Nephron progenitor cell (in vitro differentiated cells): ENCODE data around the gene CCR3.

ENCODE experiments used
- DNase-seq: peaks from one replicate; pipeline ENCODE4 v3.0.0; 2021
- H3K27ac Mint-ChIP-seq: 2 replicates; pipeline ENCODE4 v1.8.0; 2021; ENCODE audit warnings: mild to moderate bottlenecking, moderate library complexity, mixed read lengths
- H3K27me3 Mint-ChIP-seq: 2 replicates; pipeline ENCODE4 v1.8.0; 2021; ENCODE audit warnings: mild to moderate bottlenecking, low read depth, mixed read lengths; ENCODE audit not compliant: poor library complexity
- H3K36me3 Mint-ChIP-seq: 2 replicates; pipeline ENCODE4 v1.8.0; 2021; ENCODE audit warnings: low read depth, mixed read lengths
- H3K4me1 Mint-ChIP-seq: 2 replicates; pipeline ENCODE4 v1.8.0; 2021; ENCODE audit warnings: mixed read lengths
- H3K4me3 Mint-ChIP-seq: 2 replicates; pipeline ENCODE4 v1.8.0; 2021; ENCODE audit warnings: mild to moderate bottlenecking, moderate library complexity, mixed read lengths
- H3K9me3 Mint-ChIP-seq: 2 replicates; pipeline ENCODE4 v1.8.0; 2021; ENCODE audit warnings: mild to moderate bottlenecking, moderate library complexity, mixed read lengths
- TF ChIP-seq, protein P1 (sequence below): fragments of 200-600 bp; sonication (generic); IDR thresholded peaks from 2 replicates; pipeline ENCODE4 v1.5.0; 2021; ENCODE audit warnings: antibody characterized with exemption

CCR3 gene

GRCh38 chr3:46278816-46279672 is 36.8 kb downstream of the CCR3 start:
- Mint-ChIP-seq H3K27me3 (peaks cover 16% of the 10 kb centered on the region), H3K4me3 (no peak overlapping the region), H3K9me3 (peaks cover 40% of the 10 kb centered on the region), H3K27ac (no peak overlapping the region), H3K4me1 (no peaks in the 10 kb centered on the region), H3K36me3 (no peaks in the 10 kb centered on the region)
- DNase-seq: no peak
- TF ChIP-seq, protein P1, sequence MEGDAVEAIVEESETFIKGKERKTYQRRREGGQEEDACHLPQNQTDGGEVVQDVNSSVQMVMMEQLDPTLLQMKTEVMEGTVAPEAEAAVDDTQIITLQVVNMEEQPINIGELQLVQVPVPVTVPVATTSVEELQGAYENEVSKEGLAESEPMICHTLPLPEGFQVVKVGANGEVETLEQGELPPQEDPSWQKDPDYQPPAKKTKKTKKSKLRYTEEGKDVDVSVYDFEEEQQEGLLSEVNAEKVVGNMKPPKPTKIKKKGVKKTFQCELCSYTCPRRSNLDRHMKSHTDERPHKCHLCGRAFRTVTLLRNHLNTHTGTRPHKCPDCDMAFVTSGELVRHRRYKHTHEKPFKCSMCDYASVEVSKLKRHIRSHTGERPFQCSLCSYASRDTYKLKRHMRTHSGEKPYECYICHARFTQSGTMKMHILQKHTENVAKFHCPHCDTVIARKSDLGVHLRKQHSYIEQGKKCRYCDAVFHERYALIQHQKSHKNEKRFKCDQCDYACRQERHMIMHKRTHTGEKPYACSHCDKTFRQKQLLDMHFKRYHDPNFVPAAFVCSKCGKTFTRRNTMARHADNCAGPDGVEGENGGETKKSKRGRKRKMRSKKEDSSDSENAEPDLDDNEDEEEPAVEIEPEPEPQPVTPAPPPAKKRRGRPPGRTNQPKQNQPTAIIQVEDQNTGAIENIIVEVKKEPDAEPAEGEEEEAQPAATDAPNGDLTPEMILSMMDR: no peak

DNA sequence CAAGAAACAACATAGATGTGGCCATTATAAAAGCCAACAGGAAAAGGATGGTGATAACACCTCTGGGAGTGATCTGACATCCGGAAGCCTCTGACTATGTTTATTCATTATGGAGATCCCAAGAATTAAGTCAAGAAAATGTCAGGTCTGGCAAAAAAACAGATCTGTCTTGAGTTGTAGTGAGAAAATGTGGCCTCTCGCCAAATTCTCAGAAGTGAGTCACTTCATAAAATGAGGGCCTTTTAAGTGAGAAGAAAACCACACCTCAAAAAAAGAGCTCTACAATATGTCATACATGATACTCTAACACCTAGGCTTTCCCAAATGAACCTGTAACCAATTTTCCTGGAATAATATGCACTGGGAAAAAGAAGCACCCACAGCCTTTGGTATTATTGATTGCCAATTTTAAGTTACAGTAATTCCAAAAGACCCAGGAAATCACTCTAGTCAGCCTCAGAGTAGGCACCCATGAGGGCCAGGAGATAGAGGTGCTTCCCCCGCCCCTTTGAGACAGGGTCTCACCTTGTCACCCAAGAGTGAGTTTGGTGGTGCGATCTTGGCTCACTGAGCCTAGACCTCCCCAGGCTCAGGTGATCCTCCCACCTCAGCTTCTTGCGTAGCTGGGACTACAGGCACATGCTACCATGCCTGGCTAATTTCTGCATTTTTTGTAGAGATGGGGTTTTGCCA is 38.0 kb downstream of the CCR3 start:
- Mint-ChIP-seq H3K27me3 (peaks cover 16% of the 10 kb centered on the region), H3K36me3 (no peaks in the 10 kb centered on the region), H3K4me1 (no peaks in the 10 kb centered on the region), H3K27ac (no peak overlapping the region), H3K4me3 (no peak overlapping the region), H3K9me3 (peaks cover 32% of the 10 kb centered on the region)
- TF ChIP-seq, protein P1: no peak
- no peak for DNase-seq

DNA sequence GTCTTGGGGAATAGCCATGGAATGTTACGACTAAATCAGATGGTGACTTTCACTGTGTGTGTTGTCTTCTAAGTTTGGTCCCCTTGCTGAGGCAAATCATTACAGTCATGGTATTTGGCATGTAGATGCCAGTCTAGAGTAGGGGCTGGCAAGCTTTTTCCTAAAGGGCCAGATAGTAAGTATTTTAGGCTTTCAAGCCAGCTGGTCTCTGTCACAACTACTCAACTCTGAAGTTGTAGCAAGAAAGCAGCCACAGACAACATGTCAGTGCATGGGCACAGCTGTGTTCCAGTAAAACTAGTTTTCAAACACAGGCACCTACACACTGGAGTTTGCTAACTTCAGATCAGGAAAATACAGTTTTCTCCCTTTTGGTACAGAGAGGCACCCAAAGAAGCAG is 39.3 kb downstream of the CCR3 start:
- TF ChIP-seq, protein P1: no peak
- H3K36me3 Mint-ChIP-seq: no peaks in the 10 kb centered on the region
- peaks cover 12% of the 10 kb centered on the region for H3K27me3 Mint-ChIP-seq
- DNase-seq: no peak
- H3K4me1 Mint-ChIP-seq: no peaks in the 10 kb centered on the region
- H3K9me3 Mint-ChIP-seq: peaks cover 28% of the 10 kb centered on the region
- H3K27ac Mint-ChIP-seq: no peak overlapping the region
- no peak overlapping the region for H3K4me3 Mint-ChIP-seq

GRCh38 chr3:46282041-46282440 is 39.8 kb downstream of the CCR3 start:
- TF ChIP-seq, protein P1: no peak
- Mint-ChIP-seq H3K4me1 (no peaks in the 10 kb centered on the region), H3K4me3 (no peak overlapping the region), H3K9me3 (peaks cover 28% of the 10 kb centered on the region), H3K27ac (no peak overlapping the region), H3K27me3 (peaks cover 12% of the 10 kb centered on the region), H3K36me3 (no peaks in the 10 kb centered on the region)
- DNase-seq: no peak

GRCh38 chr3:46282696-46283095 is 40.4 kb downstream of the CCR3 start:
- TF ChIP-seq, protein P1: no peak
- no peak overlapping the region for H3K4me3 Mint-ChIP-seq
- H3K27me3 Mint-ChIP-seq: peaks cover 15% of the 10 kb centered on the region
- no peak overlapping the region for H3K27ac Mint-ChIP-seq
- H3K36me3 Mint-ChIP-seq: no peaks in the 10 kb centered on the region
- no peak for DNase-seq
- H3K9me3 Mint-ChIP-seq: peaks cover 23% of the 10 kb centered on the region
- H3K4me1 Mint-ChIP-seq: no peaks in the 10 kb centered on the region
